Retina (tissue), 1 donor: ENCODE results near the gene FAM193A.
"Not testable (repeated sequence)": the region's sequence is repeated elsewhere in the genome, so short reads cannot be mapped to it uniquely, and the experiment has no call there.

Experiments
- DNase-seq: peaks from one replicate; pipeline ENCODE4 v3.0.0-alpha.2; 2016

The FAM193A gene

GRCh38 chr4:2618729-2619128, 82.3 kb downstream of the FAM193A start:
- not testable (repeated sequence) for DNase-seq

GRCh38 chr4:2619459-2619858, 83.0 kb downstream of the FAM193A start:
- no peak for DNase-seq

- no peak for DNase-seq
Measured at GRCh38 chr4:2621419-2621818, 85.0 kb downstream of the FAM193A start.

- no peak for DNase-seq
Measured at GRCh38 chr4:2623442-2623841, 87.0 kb downstream of the FAM193A start.

GRCh38 chr4:2624782-2625530, 88.5 kb downstream of the FAM193A start:
- DNase-seq, result no peak

GRCh38 chr4:2626231-2626630, 89.8 kb downstream of the FAM193A start:
- no peak for DNase-seq

- DNase-seq, result no peak
Measured at GRCh38 chr4:2630556-2631273, 94.3 kb downstream of the FAM193A start.

- no peak for DNase-seq
Measured at GRCh38 chr4:2634014-2634413, 97.6 kb downstream of the FAM193A start.

GRCh38 chr4:2636331-2636730, 99.9 kb downstream of the FAM193A start:
- no peak for DNase-seq

GRCh38 chr4:2636994-2637393, 100.5 kb downstream of the FAM193A start:
- not testable (repeated sequence) for DNase-seq

- DNase-seq, result no peak
Measured at GRCh38 chr4:2637956-2638552, 101.6 kb downstream of the FAM193A start.

GRCh38 chr4:2638730-2639129, 102.3 kb downstream of the FAM193A start:
- DNase-seq, result no peak

- DNase-seq, result no peak
Measured at GRCh38 chr4:2642968-2643367, 106.5 kb downstream of the FAM193A start.

GRCh38 chr4:2643555-2643954, 107.1 kb downstream of the FAM193A start:
- no peak for DNase-seq

GRCh38 chr4:2646396-2647149, 110.1 kb downstream of the FAM193A start:
- no peak for DNase-seq

GRCh38 chr4:2647403-2648158, 111.1 kb downstream of the FAM193A start:
- no peak for DNase-seq

GRCh38 chr4:2648159-2648814, 111.8 kb downstream of the FAM193A start:
- no peak for DNase-seq

GRCh38 chr4:2649604-2650114, 113.2 kb downstream of the FAM193A start:
- no peak for DNase-seq

GRCh38 chr4:2650276-2650675, 113.8 kb downstream of the FAM193A start:
- DNase-seq, result no peak

- no peak for DNase-seq
Measured at GRCh38 chr4:2651546-2651945, 115.1 kb downstream of the FAM193A start.

- DNase-seq, result no peak
Measured at GRCh38 chr4:2651998-2652397, 115.6 kb downstream of the FAM193A start.
